Measurements from ENCODE around the gene TET1. TPM values are rescaled to one million over a fixed set of nuclear protein-coding genes. Genes with fewer than 3 reads are reported as not detected.
"Not testable (repeated sequence)": the region's sequence is repeated elsewhere in the genome, so short reads cannot be mapped to it uniquely, and the experiment has no call there.

Gene TET1
- total RNA-seq, 1 experiment from 2014 or later: 5.4 TPM

DNA sequence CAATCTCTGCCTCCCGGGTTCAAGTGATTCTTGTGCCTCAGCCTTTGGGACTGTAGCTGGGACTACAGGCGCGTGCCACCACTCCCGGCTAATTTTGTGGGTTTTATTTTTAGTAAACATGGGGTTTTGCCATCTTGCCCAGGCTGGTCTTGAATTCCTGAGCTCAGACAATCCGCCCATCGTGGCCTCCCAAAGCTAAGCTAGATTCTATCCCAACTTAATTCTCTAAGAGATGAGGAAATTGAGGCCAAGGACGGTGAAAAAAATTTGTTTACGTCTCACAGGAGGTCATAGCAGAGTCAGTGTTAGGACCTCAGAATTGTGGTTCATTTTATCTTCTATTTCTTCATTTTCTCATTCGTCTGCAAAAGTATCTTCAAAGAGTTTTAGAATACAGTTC, 167.0 kb downstream of the TET1 start:
- H3K4me1 ChIP-seq (ENCODE audit: low read length): peaks cover 7% of the 10 kb centered on the region
- H3K4me2 ChIP-seq (ENCODE audit: low read depth, low read length, poor library complexity, severe bottlenecking): no peak overlapping the region
- no peaks in the 10 kb centered on the region for H3K27me3 ChIP-seq (ENCODE audit: low read length)
- no peak overlapping the region for H3K4me3 ChIP-seq (ENCODE audit: low read length)
- no peak for DNase-seq
- no peak overlapping the region for H3K27ac ChIP-seq (ENCODE audit: low read length)
- H3K79me2 ChIP-seq (ENCODE audit: low read length): peaks cover 79% of the 10 kb centered on the region
- H3K9ac ChIP-seq (ENCODE audit: low read length): no peak overlapping the region
- no peak overlapping the region for H2AFZ ChIP-seq (ENCODE audit: low read length)
- H3K36me3 ChIP-seq (ENCODE audit: insufficient read depth, low read length): peaks cover 44% of the 10 kb centered on the region
- H4K20me1 ChIP-seq (ENCODE audit: insufficient read depth, low read depth, low read length): no peaks in the 10 kb centered on the region
- no peaks in the 10 kb centered on the region for H3K9me2 ChIP-seq (replicated peaks; ENCODE audit: insufficient read depth, low read length)
- H3K9me3 ChIP-seq (ENCODE audit: low read length): no peaks in the 10 kb centered on the region

DNA sequence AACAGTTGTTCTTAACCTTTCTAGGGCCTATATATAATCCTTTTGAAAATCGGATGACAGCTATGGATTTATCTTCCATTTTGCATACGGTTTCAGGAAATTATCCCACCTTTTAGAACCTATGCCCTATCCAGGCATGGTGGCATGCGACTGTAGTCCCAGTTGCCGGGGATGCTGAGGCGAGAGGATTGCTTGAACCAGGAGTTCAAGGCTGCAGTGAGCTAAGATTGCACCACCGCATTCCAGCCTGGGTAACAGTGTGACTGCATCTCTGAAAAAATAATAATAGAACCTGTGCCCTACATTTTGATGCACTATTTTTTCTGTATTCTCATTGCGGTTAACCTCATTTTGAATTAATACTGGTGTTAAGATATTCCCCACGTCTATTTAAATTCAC, 172.5 kb downstream of the TET1 start:
- DNase-seq: no peak
- H3K9me3 ChIP-seq (ENCODE audit: low read length): no peaks in the 10 kb centered on the region
- no peak overlapping the region for H3K9ac ChIP-seq (ENCODE audit: low read length)
- peaks cover 84% of the 10 kb centered on the region for H3K79me2 ChIP-seq (ENCODE audit: low read length)
- no peak overlapping the region for H3K4me2 ChIP-seq (ENCODE audit: low read depth, low read length, poor library complexity, severe bottlenecking)
- H3K27me3 ChIP-seq (ENCODE audit: low read length): no peaks in the 10 kb centered on the region
- peaks cover 59% of the 10 kb centered on the region for H3K36me3 ChIP-seq (ENCODE audit: insufficient read depth, low read length)
- H4K20me1 ChIP-seq (ENCODE audit: insufficient read depth, low read depth, low read length): no peaks in the 10 kb centered on the region
- H3K9me2 ChIP-seq (replicated peaks; ENCODE audit: insufficient read depth, low read length): no peaks in the 10 kb centered on the region
- no peaks in the 10 kb centered on the region for H3K4me1 ChIP-seq (ENCODE audit: low read length)
- no peak overlapping the region for H3K27ac ChIP-seq (ENCODE audit: low read length)
- no peak overlapping the region for H2AFZ ChIP-seq (ENCODE audit: low read length)
- no peak overlapping the region for H3K4me3 ChIP-seq (ENCODE audit: low read length)

DNA sequence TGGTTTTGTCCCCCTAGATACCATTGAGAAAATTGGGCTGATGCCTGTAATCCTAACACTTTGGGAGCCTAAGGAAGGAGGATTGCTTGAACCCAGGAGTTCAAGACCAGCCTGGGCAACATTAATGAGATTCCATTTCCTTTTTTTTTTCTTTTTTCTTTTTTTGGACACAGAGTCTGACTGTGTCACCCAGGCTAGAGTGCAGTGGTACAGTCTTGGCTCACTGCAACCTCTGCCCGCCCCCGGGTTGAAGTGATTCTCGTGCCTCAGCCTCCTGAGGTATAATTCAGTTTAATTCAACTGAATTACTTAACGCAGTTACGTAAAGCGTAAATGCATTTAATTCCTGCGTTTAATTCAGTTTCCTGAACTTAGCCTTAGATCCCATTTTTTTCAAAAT, 174.2 kb downstream of the TET1 start:
- Histone ChIP-seq H3K27me3 (ENCODE audit: low read length) (no peaks in the 10 kb centered on the region), H3K27ac (ENCODE audit: low read length) (no peak overlapping the region), H3K36me3 (ENCODE audit: insufficient read depth, low read length) (peaks cover 61% of the 10 kb centered on the region), H2AFZ (ENCODE audit: low read length) (no peak overlapping the region), H3K9ac (ENCODE audit: low read length) (no peak overlapping the region), H4K20me1 (ENCODE audit: insufficient read depth, low read depth, low read length) (no peaks in the 10 kb centered on the region), H3K79me2 (ENCODE audit: low read length) (peaks cover 80% of the 10 kb centered on the region), H3K9me2 (replicated peaks; ENCODE audit: insufficient read depth, low read length) (no peaks in the 10 kb centered on the region), H3K9me3 (ENCODE audit: low read length) (no peaks in the 10 kb centered on the region), H3K4me1 (ENCODE audit: low read length) (no peaks in the 10 kb centered on the region), H3K4me3 (ENCODE audit: low read length) (no peak overlapping the region), H3K4me2 (ENCODE audit: low read depth, low read length, poor library complexity, severe bottlenecking) (no peak overlapping the region)
- no peak for DNase-seq

DNA sequence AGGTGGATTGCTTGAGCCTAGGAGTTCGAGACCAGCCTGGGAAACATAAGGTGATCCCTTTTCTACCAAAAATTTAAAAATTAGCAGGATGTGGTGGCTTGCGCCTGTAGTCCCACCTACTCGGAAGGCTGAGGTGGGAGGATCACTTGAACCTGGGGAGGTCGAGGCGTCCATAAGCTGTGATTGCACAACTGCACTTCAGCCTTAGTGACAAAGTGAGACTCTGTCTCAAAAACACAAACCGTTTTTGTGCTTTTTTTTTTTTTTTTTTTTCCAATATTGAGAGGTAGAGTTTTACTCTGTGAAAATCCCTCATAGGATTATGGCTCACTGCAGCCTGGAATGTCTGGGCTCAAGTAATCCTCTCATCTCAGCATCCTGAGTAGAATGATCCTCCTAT, 175.0 kb downstream of the TET1 start:
- Histone ChIP-seq H3K36me3 (ENCODE audit: insufficient read depth, low read length) (peaks cover 63% of the 10 kb centered on the region), H3K27ac (ENCODE audit: low read length) (no peak overlapping the region), H3K9me2 (replicated peaks; ENCODE audit: insufficient read depth, low read length) (no peaks in the 10 kb centered on the region), H3K4me2 (ENCODE audit: low read depth, low read length, poor library complexity, severe bottlenecking) (no peak overlapping the region), H3K4me3 (ENCODE audit: low read length) (no peak overlapping the region), H3K9ac (ENCODE audit: low read length) (no peak overlapping the region), H4K20me1 (ENCODE audit: insufficient read depth, low read depth, low read length) (no peaks in the 10 kb centered on the region), H3K9me3 (ENCODE audit: low read length) (no peaks in the 10 kb centered on the region), H2AFZ (ENCODE audit: low read length) (no peak overlapping the region), H3K4me1 (ENCODE audit: low read length) (no peaks in the 10 kb centered on the region), H3K79me2 (ENCODE audit: low read length) (peaks cover 80% of the 10 kb centered on the region), H3K27me3 (ENCODE audit: low read length) (no peaks in the 10 kb centered on the region)
- DNase-seq: no peak

DNA sequence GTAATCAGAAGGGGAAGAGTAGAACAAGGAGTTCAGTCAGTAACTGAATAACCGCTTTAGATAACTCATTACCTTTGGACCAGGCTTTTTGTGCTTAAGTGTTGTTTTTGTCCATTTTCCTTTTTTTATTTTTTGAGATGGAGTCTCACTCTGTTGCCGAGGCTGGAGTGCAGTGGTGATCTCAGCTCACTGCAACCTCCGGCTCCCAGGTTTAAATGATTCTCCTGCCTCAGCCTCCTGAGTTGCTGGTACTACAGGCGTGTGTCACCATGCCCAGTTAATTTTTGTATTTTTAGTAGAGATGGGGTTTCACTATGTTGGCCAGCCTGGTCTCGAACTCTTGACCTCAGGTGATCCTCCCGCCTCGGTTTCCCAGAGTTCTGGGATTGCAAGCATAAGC, 175.6 kb downstream of the TET1 start:
- not testable (repeated sequence) for H4K20me1 ChIP-seq (ENCODE audit: insufficient read depth, low read depth, low read length); H3K9ac ChIP-seq (ENCODE audit: low read length); H3K9me3 ChIP-seq (ENCODE audit: low read length); H3K27ac ChIP-seq (ENCODE audit: low read length); DNase-seq; H3K4me1 ChIP-seq (ENCODE audit: low read length); H3K27me3 ChIP-seq (ENCODE audit: low read length); H3K9me2 ChIP-seq (replicated peaks; ENCODE audit: insufficient read depth, low read length); H3K4me3 ChIP-seq (ENCODE audit: low read length); H2AFZ ChIP-seq (ENCODE audit: low read length); H3K4me2 ChIP-seq (ENCODE audit: low read depth, low read length, poor library complexity, severe bottlenecking)
- Histone ChIP-seq H3K36me3 (ENCODE audit: insufficient read depth, low read length) (peaks cover 66% of the 10 kb centered on the region), H3K79me2 (ENCODE audit: low read length) (peaks cover 79% of the 10 kb centered on the region)

DNA sequence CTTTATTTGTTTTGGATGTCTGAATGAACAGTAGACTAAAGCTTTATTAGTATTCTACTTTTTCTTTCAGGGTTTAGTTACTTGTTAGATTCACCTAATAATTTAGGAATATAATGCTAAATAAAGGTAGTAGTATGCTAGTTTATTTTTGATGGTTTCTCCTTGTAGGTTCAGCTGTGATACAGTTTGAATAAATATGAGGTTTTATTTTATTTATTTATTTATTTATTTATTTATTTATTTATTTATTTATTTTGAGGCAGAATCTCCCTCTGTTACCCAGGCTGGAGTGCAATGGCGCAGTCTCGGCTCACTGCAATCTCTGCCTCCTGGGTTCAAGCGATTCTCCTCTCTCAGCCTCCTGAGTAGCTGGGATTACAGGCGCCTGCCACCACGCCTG, 180.5 kb downstream of the TET1 start:
- H4K20me1 ChIP-seq (ENCODE audit: insufficient read depth, low read depth, low read length); H3K27ac ChIP-seq (ENCODE audit: low read length); DNase-seq; H3K4me3 ChIP-seq (ENCODE audit: low read length); H3K27me3 ChIP-seq (ENCODE audit: low read length); H3K4me1 ChIP-seq (ENCODE audit: low read length); H3K4me2 ChIP-seq (ENCODE audit: low read depth, low read length, poor library complexity, severe bottlenecking); H3K9me2 ChIP-seq (replicated peaks; ENCODE audit: insufficient read depth, low read length); H3K9ac ChIP-seq (ENCODE audit: low read length); H3K9me3 ChIP-seq (ENCODE audit: low read length); H2AFZ ChIP-seq (ENCODE audit: low read length): not testable (repeated sequence)
- Histone ChIP-seq H3K79me2 (ENCODE audit: low read length) (peaks cover 37% of the 10 kb centered on the region), H3K36me3 (ENCODE audit: insufficient read depth, low read length) (peaks cover 61% of the 10 kb centered on the region; the same call in 1 of the 2 replicates)

DNA sequence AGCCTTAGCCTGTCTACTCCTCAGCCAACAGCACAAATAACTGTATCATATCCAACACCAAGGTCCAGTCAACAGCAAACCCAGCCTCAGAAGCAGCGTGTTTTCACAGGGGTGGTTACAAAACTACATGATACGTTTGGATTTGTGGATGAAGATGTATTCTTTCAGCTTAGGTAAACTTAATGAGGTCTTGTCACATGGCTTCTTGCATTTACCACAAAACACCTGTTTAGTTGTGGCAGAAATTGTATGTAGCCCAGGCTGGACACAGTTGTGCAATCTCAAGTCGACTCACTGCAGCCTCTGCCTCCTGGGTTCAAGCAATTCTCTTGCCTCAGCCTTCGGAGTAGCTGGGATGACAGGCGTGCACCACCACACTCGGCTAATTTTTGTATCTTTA, 182.3 kb downstream of the TET1 start:
- Histone ChIP-seq H3K27me3 (ENCODE audit: low read length) (no peaks in the 10 kb centered on the region), H2AFZ (ENCODE audit: low read length) (no peak overlapping the region), H3K9ac (ENCODE audit: low read length) (no peak overlapping the region), H4K20me1 (ENCODE audit: insufficient read depth, low read depth, low read length) (peaks cover 3% of the 10 kb centered on the region; the same call in 1 of the 2 replicates), H3K9me3 (ENCODE audit: low read length) (no peaks in the 10 kb centered on the region), H3K27ac (ENCODE audit: low read length) (no peak overlapping the region), H3K36me3 (ENCODE audit: insufficient read depth, low read length) (peaks cover 52% of the 10 kb centered on the region; the same call in 1 of the 2 replicates), H3K4me3 (ENCODE audit: low read length) (no peak overlapping the region), H3K4me2 (ENCODE audit: low read depth, low read length, poor library complexity, severe bottlenecking) (no peak overlapping the region), H3K9me2 (replicated peaks; ENCODE audit: insufficient read depth, low read length) (no peaks in the 10 kb centered on the region), H3K4me1 (ENCODE audit: low read length) (no peaks in the 10 kb centered on the region), H3K79me2 (ENCODE audit: low read length) (peaks cover 22% of the 10 kb centered on the region)
- DNase-seq: no peak

Small RNA genes lying within 50 kb of the gene (small RNA-seq; reads per million reads assigned to genes)
- not detected for gene RF00019

Other genes with a start within 250 kb of the TET1 start
- gene HNRNPH3, start 228.3 kb upstream of the TET1 start, total RNA-seq (2014; rRNA removed; shearing (Covaris generic); ENCODE audit: low replicate concordance): 24.1 and 38.1 TPM in 2 replicates
- gene PBLD, start 227.4 kb upstream of the TET1 start, total RNA-seq (2014; rRNA removed; shearing (Covaris generic); ENCODE audit: low replicate concordance): 1.0 and 7.2 TPM in 2 replicates
- gene RUFY2, start 153.1 kb upstream of the TET1 start, total RNA-seq (2014; rRNA removed; shearing (Covaris generic); ENCODE audit: low replicate concordance): 10.0 and 30.6 TPM in 2 replicates
- 11.5 and 27.7 TPM in 2 replicates for gene DNA2, start 88.4 kb upstream of the TET1 start, total RNA-seq (2014; rRNA removed; shearing (Covaris generic); ENCODE audit: low replicate concordance)
- gene SLC25A16, start 32.8 kb upstream of the TET1 start, total RNA-seq (2014; rRNA removed; shearing (Covaris generic); ENCODE audit: low replicate concordance): 9.6 and 13.9 TPM in 2 replicates
- gene CCAR1, start 160.9 kb downstream of the TET1 start, total RNA-seq (2014; rRNA removed; shearing (Covaris generic); ENCODE audit: low replicate concordance): 58.3 and 102 TPM in 2 replicates

Data from Karpas-422 (cell line).